MCF 10A (cell line): ENCODE measurements around the gene STOM. TPM values are rescaled to one million over a fixed set of nuclear protein-coding genes. Genes with fewer than 3 reads are reported as not detected.

Source experiments
- BruUV-seq: library from RNA; stranded (reverse); fragments of 400-500 nt; replicated peaks from 2 replicates; lab custom pipeline; 2021; lab: Mats Ljungman, UMichigan
- CTCF ChIA-PET: fragments of 300-600 bp; sonication (Branson Sonifier 250); formaldehyde crosslinking; extraction: SDS; loops from one replicate; lab custom pipeline; 2021; ENCODE audit warnings: antibody characterized with exemption, inconsistent platforms; lab: Yijun Ruan, JAX
- POLR2A ChIA-PET: fragments of 300-600, 350-650 bp; sonication (Branson Sonifier 250); formaldehyde crosslinking; extraction: SDS; loops from one replicate; lab custom pipeline; 2020; ENCODE audit warnings: antibody characterized with exemption, inconsistent platforms; lab: Yijun Ruan, JAX
- DNase-seq: peaks from one replicate; pipeline ENCODE4 v3.0.0-alpha.2; 2018; ENCODE audit not compliant: unreplicated experiment
- H3K27ac Mint-ChIP-seq: one replicate; pipeline ENCODE4 v1.8.0; 2022; ENCODE audit warnings: mild to moderate bottlenecking, low read depth, mixed read lengths; ENCODE audit not compliant: unreplicated experiment
- H3K27me3 Mint-ChIP-seq: one replicate; pipeline ENCODE4 v1.8.0; 2022; ENCODE audit warnings: mixed read lengths; ENCODE audit not compliant: insufficient read depth, unreplicated experiment
- H3K36me3 Mint-ChIP-seq: one replicate; pipeline ENCODE4 v1.8.0; 2022; ENCODE audit warnings: mild to moderate bottlenecking, moderate library complexity, mixed read lengths; ENCODE audit not compliant: insufficient read depth, unreplicated experiment
- H3K4me1 Mint-ChIP-seq: one replicate; pipeline ENCODE4 v1.8.0; 2022; ENCODE audit warnings: mixed read lengths; ENCODE audit not compliant: insufficient read depth, unreplicated experiment
- H3K4me3 Mint-ChIP-seq: one replicate; pipeline ENCODE4 v1.8.0; 2022; ENCODE audit warnings: mild to moderate bottlenecking, moderate library complexity, mixed read lengths; ENCODE audit not compliant: unreplicated experiment
- H3K9me3 Mint-ChIP-seq: one replicate; pipeline ENCODE4 v1.8.0; 2022; ENCODE audit warnings: mixed read lengths; ENCODE audit not compliant: unreplicated experiment
- intact Hi-C: fragments of 100-400 bp; cut with micrococcal nuclease; formaldehyde crosslinking; loops from 2 replicates; pipeline ENCODE4 v1.14.1; 2022
- total RNA-seq: library from RNA; stranded (reverse); gene quantifications from 2 replicates; pipeline ENCODE4 v1.2.3, GENCODE V29; 2022
- TF ChIP-seq, protein P1 (sequence below): fragments of 200-600 bp; IDR thresholded peaks from one replicate; pipeline ENCODE4 v1.8.0; 2022; ENCODE audit warnings: antibody characterized with exemption, mild to moderate bottlenecking; ENCODE audit not compliant: unreplicated experiment

The STOM gene
- total RNA-seq, 1 experiment from 2014 or later = 231 TPM

- H3K36me3 Mint-ChIP-seq = peaks cover 100% of the 10 kb centered on the region
- POLR2A ChIA-PET = interaction anchor here (0.6 to 4.2 kb wide), 6 partner anchors 8 to 164 kb away, joined by 3 to 37 read pairs (median 4); no protein-coding TSS in a partner anchor
- intact Hi-C loops = no loop called here
- no peak overlapping the region for H3K4me3 Mint-ChIP-seq
- peaks cover 51% of the 10 kb centered on the region for H3K4me1 Mint-ChIP-seq
- CTCF ChIA-PET = interaction anchor here (0.7 to 4.5 kb wide), 6 partner anchors 10 to 70 kb away, joined by 3 to 29 read pairs (median 4); no protein-coding TSS in a partner anchor
- no TSS peak for BruUV-seq
- no peaks in the 10 kb centered on the region for H3K27me3 Mint-ChIP-seq
- TF ChIP-seq, protein P1, sequence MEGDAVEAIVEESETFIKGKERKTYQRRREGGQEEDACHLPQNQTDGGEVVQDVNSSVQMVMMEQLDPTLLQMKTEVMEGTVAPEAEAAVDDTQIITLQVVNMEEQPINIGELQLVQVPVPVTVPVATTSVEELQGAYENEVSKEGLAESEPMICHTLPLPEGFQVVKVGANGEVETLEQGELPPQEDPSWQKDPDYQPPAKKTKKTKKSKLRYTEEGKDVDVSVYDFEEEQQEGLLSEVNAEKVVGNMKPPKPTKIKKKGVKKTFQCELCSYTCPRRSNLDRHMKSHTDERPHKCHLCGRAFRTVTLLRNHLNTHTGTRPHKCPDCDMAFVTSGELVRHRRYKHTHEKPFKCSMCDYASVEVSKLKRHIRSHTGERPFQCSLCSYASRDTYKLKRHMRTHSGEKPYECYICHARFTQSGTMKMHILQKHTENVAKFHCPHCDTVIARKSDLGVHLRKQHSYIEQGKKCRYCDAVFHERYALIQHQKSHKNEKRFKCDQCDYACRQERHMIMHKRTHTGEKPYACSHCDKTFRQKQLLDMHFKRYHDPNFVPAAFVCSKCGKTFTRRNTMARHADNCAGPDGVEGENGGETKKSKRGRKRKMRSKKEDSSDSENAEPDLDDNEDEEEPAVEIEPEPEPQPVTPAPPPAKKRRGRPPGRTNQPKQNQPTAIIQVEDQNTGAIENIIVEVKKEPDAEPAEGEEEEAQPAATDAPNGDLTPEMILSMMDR = no peak
- no peak overlapping the region for H3K27ac Mint-ChIP-seq
- no peak for DNase-seq
- H3K9me3 Mint-ChIP-seq = no peaks in the 10 kb centered on the region
Measured at GRCh38 chr9:121348221-121348620, 21.8 kb downstream of the STOM start.

- ChIA-PET CTCF (interaction anchor here (0.6 to 2.8 kb wide), 4 partner anchors 8 to 95 kb away, joined by 3 to 15 read pairs (median 4); no protein-coding TSS in a partner anchor), POLR2A (interaction anchor here (1.6 to 2.4 kb wide), 2 partner anchors 10 to 12 kb away, joined by 4 to 9 read pairs; no protein-coding TSS in a partner anchor)
Measured at GRCh38 chr9:121345070-121345469, 25.0 kb downstream of the STOM start.

GRCh38 chr9:121344184-121344583 lies 25.9 kb downstream of the STOM start:
- peak overlapping the region; percentile 84 for H3K27ac Mint-ChIP-seq

More at GRCh38 chr9:121345070-121345469, 25.0 kb downstream of the STOM start:
- H3K27me3 Mint-ChIP-seq = no peaks in the 10 kb centered on the region
- no TSS peak for BruUV-seq
- TF ChIP-seq, protein P1 = no peak
- no peak for DNase-seq
- no peak overlapping the region for H3K4me3 Mint-ChIP-seq
- intact Hi-C loops = no loop called here
- H3K27ac Mint-ChIP-seq = peak overlapping the region; percentile 61
- H3K36me3 Mint-ChIP-seq = peaks cover 100% of the 10 kb centered on the region
- H3K9me3 Mint-ChIP-seq = no peaks in the 10 kb centered on the region
- peaks cover 37% of the 10 kb centered on the region for H3K4me1 Mint-ChIP-seq

GRCh38 chr9:121340676-121341392 lies 29.2 kb downstream of the STOM start:
- H3K27me3 Mint-ChIP-seq = no peaks in the 10 kb centered on the region
- intact Hi-C loops = no loop called here
- H3K4me1 Mint-ChIP-seq = peaks cover 17% of the 10 kb centered on the region
- TF ChIP-seq, protein P1 = no peak
- no peaks in the 10 kb centered on the region for H3K9me3 Mint-ChIP-seq
- ChIA-PET POLR2A (interaction anchor here (0.9 to 6.0 kb wide), 7 partner anchors 9 to 60 kb away, joined by 3 to 37 read pairs (median 3); no protein-coding TSS in a partner anchor), CTCF (no interaction called here)
- no peak overlapping the region for H3K4me3 Mint-ChIP-seq
- peak overlapping the region; percentile 31 for H3K27ac Mint-ChIP-seq
- BruUV-seq = TSS peak; percentile 35
- no peak for DNase-seq
- peaks cover 100% of the 10 kb centered on the region for H3K36me3 Mint-ChIP-seq

More at GRCh38 chr9:121344184-121344583, 25.9 kb downstream of the STOM start:
- Mint-ChIP-seq H3K9me3 (no peaks in the 10 kb centered on the region), H3K4me1 (peaks cover 28% of the 10 kb centered on the region), H3K36me3 (peaks cover 100% of the 10 kb centered on the region), H3K27me3 (no peaks in the 10 kb centered on the region), H3K4me3 (no peak overlapping the region)
- TF ChIP-seq, protein P1 = no peak
- intact Hi-C loops = no loop called here
- no TSS peak for BruUV-seq
- DNase-seq = no peak
- ChIA-PET CTCF (interaction anchor here (0.7 to 2.8 kb wide), 4 partner anchors 9 to 172 kb away, joined by 3 to 15 read pairs (median 4); no protein-coding TSS in a partner anchor), POLR2A (interaction anchor here (0.9 to 2.4 kb wide), 4 partner anchors 9 to 29 kb away, joined by 3 to 9 read pairs (median 4); no protein-coding TSS in a partner anchor)
